PC-3 (cell line): ENCODE data around the gene COL13A1. TPM values are rescaled to one million over a fixed set of nuclear protein-coding genes. Genes with fewer than 3 reads are reported as not detected.

Source experiments
- ATAC-seq: fragments of 200-7000 bp; cut with Tn5 transposase; 2 replicates; pipeline ENCODE4 v1.9.1; 2020; ENCODE audit warnings: mild to moderate bottlenecking, moderate library complexity
- BruUV-seq: library from RNA; stranded (reverse); fragments of 400-500 nt; replicated peaks from 2 replicates; lab custom pipeline; 2021; lab: Mats Ljungman, UMichigan
- CTCF ChIA-PET: fragments of 300-600 bp; sonication (Branson Sonifier 250); formaldehyde crosslinking; loops from one replicate; lab custom pipeline; 2022; ENCODE audit warnings: antibody characterized with exemption; lab: Charles Lee
- POLR2A ChIA-PET: fragments of 300-600 bp; sonication (Branson Sonifier 250); formaldehyde crosslinking; loops from one replicate; lab custom pipeline; 2022; ENCODE audit warnings: antibody characterized with exemption; ENCODE audit not compliant: unreplicated experiment; lab: Charles Lee
- DNase-seq: peaks from one replicate; pipeline ENCODE4 v3.0.0-alpha.2; 2015
- H2AFZ ChIP-seq: fragments of 300-600 bp; sonication (generic); 2 replicates; pipeline ENCODE4 v1.6.0; 2016; ENCODE audit warnings: antibody characterized with exemption, low read length
- H3F3A ChIP-seq: fragments of 300-600 bp; sonication (generic); one replicate; pipeline ENCODE4 v1.6.0; 2017; ENCODE audit warnings: antibody characterized with exemption, low read length, control low read depth, mild to moderate bottlenecking; ENCODE audit not compliant: unreplicated experiment
- H3K27ac ChIP-seq: fragments of 300-600 bp; sonication (generic); 2 replicates; pipeline ENCODE4 v1.5.1; 2016; ENCODE audit warnings: mild to moderate bottlenecking, low read length
- H3K27me3 ChIP-seq: fragments of 300-600 bp; sonication (generic); 2 replicates; pipeline ENCODE4 v1.6.1; 2016; ENCODE audit warnings: low read length, mixed read lengths
- H3K36me3 ChIP-seq: fragments of 300-600 bp; sonication (generic); 2 replicates; pipeline ENCODE4 v1.6.1; 2016; ENCODE audit warnings: low read depth, mixed run types, low read length, mixed read lengths
- H3K4me1 ChIP-seq: fragments of 300-600 bp; sonication (generic); 2 replicates; pipeline ENCODE4 v1.5.1; 2016; ENCODE audit warnings: low read length; ENCODE audit not compliant: insufficient read depth
- H3K4me2 ChIP-seq: fragments of 300-600 bp; sonication (generic); 2 replicates; pipeline ENCODE4 v1.6.0; 2016; ENCODE audit warnings: low read length
- H3K4me3 ChIP-seq: fragments of 300-600 bp; sonication (generic); 2 replicates; pipeline ENCODE4 v1.5.1; 2016; ENCODE audit warnings: mild to moderate bottlenecking, low read length, mixed read lengths
- H3K79me2 ChIP-seq: fragments of 300-600 bp; sonication (generic); 2 replicates; pipeline ENCODE4 v1.6.1; 2017; ENCODE audit warnings: low read length, mixed read lengths
- H3K9ac ChIP-seq: fragments of 300-600 bp; sonication (generic); 2 replicates; pipeline ENCODE4 v1.6.0; 2016; ENCODE audit warnings: mild to moderate bottlenecking, low read length
- H3K9me2 ChIP-seq: fragments of 300-600 bp; sonication (generic); replicated peaks from 2 replicates; pipeline ENCODE4 v1.6.1; 2016; ENCODE audit warnings: mixed run types, low read length, mixed read lengths
- H3K9me3 ChIP-seq: fragments of 300-600 bp; sonication (generic); 2 replicates; pipeline ENCODE4 v1.6.1; 2016; ENCODE audit warnings: low read length, mixed read lengths
- H4K20me1 ChIP-seq: fragments of 300-600 bp; sonication (generic); 2 replicates; pipeline ENCODE4 v1.6.1; 2016; ENCODE audit warnings: low read length, mixed read lengths
- EZH2 ChIP-seq: fragments of 300-600 bp; sonication (generic); IDR thresholded peaks from one replicate; pipeline ENCODE4 v1.6.1; 2017; ENCODE audit warnings: antibody characterized with exemption, mild to moderate bottlenecking, low read length; ENCODE audit not compliant: unreplicated experiment
- EZH2phosphoT487 ChIP-seq: fragments of 300-600 bp; sonication (generic); IDR thresholded peaks from 2 replicates; pipeline ENCODE4 v1.6.1; 2018; ENCODE audit warnings: mild to moderate bottlenecking, antibody characterized with exemption, low read length, borderline replicate concordance
- intact Hi-C: fragments of 100-400 bp; cut with micrococcal nuclease; formaldehyde crosslinking; loops from 2 replicates; pipeline ENCODE4 v1.9.0; 2023
- total RNA-seq: library from RNA; depleted of rRNA; stranded (reverse); fragments of >200 nt; gene quantifications from 2 replicates; pipeline ENCODE4 v1.2.3, GENCODE V29; 2014
- TF ChIP-seq, protein P1 (sequence below): fragments of 300-600 bp; sonication (generic); conservative IDR thresholded peaks from 2 replicates; pipeline ENCODE4 v1.5.1; 2017; ENCODE audit warnings: antibody characterized with exemption, low read depth, mild to moderate bottlenecking, low read length

Gene COL13A1
- total RNA-seq, 1 experiment from 2014 or later, result 201 TPM

DNA sequence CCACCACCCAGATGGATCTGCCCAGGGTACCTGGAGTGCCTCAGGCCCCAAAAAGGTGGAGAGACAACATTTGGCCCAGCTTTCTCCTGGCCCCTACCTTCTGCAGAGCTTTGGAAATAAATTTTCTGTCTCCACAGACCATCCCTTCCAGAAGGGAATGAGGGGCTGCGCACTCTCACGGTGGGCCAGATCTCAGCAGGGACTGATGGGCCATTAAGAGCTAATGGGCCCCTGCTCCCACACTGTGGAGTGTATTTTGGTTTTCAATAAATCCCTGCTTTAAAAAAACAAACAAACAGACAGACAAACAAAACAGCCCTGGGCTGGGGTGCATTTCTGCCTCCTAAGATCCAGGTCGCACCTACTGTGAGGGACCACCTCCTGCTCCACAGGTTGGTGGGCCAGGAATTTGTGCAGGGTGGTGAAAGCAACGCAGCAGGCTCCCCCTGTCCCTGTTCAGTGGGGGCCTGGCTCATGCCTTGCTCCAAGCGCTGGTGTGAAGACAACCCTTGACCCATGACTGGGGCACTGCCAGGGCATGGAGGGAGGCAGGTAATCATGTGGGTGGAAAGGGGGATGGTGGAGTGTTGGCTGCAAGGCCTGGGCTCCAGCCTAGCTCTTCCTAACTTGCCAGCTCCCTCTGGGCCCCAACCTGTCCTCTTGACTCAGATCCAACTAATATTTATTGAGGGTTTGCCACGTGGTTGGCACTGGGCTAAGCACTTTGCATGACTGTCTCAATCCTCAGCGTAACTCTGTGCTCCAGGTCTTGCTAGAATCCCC lies 88.5 kb downstream of the COL13A1 start:
- POLR2A ChIA-PET, result no interaction called here
- Histone ChIP-seq H2AFZ (no peak overlapping the region), H3K36me3 (peaks cover 43% of the 10 kb centered on the region), H3K4me2 (no peak overlapping the region), H3K27me3 (no peaks in the 10 kb centered on the region), H3K27ac (no peak overlapping the region), H3K79me2 (no peaks in the 10 kb centered on the region), H3K4me3 (no peak overlapping the region), H4K20me1 (no peaks in the 10 kb centered on the region), H3F3A (no peaks in the 10 kb centered on the region), H3K4me1 (no peaks in the 10 kb centered on the region), H3K9me2 (no peaks in the 10 kb centered on the region), H3K9me3 (no peaks in the 10 kb centered on the region), H3K9ac (no peak overlapping the region)
- BruUV-seq, result no TSS peak
- ATAC-seq, result no peak
- CTCF ChIA-PET, result no interaction called here
- no peak for DNase-seq
- intact Hi-C loops, result no loop called here
- no peak for TF ChIP-seq EZH2
- TF ChIP-seq EZH2phosphoT487, result no peak
- TF ChIP-seq, protein P1, sequence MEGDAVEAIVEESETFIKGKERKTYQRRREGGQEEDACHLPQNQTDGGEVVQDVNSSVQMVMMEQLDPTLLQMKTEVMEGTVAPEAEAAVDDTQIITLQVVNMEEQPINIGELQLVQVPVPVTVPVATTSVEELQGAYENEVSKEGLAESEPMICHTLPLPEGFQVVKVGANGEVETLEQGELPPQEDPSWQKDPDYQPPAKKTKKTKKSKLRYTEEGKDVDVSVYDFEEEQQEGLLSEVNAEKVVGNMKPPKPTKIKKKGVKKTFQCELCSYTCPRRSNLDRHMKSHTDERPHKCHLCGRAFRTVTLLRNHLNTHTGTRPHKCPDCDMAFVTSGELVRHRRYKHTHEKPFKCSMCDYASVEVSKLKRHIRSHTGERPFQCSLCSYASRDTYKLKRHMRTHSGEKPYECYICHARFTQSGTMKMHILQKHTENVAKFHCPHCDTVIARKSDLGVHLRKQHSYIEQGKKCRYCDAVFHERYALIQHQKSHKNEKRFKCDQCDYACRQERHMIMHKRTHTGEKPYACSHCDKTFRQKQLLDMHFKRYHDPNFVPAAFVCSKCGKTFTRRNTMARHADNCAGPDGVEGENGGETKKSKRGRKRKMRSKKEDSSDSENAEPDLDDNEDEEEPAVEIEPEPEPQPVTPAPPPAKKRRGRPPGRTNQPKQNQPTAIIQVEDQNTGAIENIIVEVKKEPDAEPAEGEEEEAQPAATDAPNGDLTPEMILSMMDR, result no peak

DNA sequence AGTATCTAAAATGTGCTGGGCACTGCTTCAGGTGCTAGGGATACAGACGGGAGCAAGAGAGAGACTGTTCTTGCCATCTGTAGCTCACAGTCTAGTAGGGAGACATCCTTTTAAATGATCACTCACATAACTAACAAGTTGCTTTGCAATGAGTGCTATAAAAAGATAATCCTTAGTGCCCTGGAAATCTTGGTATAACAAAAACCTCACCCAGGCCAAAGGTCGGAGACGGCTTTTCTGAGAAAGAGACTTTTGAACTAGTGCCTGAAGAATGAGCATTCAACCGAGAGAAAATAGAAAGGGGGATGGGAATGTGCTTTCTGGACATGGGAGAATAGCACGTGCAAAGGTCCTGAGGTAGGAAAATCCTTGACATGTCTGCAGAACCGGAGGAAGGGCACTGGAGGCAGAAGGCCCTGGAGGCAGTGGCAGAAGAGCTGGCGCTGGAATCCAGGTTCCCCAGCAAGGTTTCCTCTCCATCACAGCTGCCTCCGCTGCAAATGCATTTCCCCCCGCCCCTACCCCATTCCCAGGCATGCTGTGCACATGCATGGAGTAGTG lies 89.4 kb downstream of the COL13A1 start:
- Histone ChIP-seq H3K9me2 (no peaks in the 10 kb centered on the region), H3K27me3 (no peaks in the 10 kb centered on the region), H3K79me2 (no peaks in the 10 kb centered on the region), H4K20me1 (no peaks in the 10 kb centered on the region), H3F3A (no peaks in the 10 kb centered on the region), H2AFZ (no peak overlapping the region), H3K9ac (no peak overlapping the region), H3K4me3 (no peak overlapping the region), H3K27ac (no peak overlapping the region), H3K36me3 (peaks cover 45% of the 10 kb centered on the region), H3K4me1 (no peaks in the 10 kb centered on the region), H3K9me3 (no peaks in the 10 kb centered on the region), H3K4me2 (no peak overlapping the region)
- ChIA-PET CTCF (no interaction called here), POLR2A (interaction anchor here (0.6 kb wide), 1 partner anchor 246 kb away, joined by 5 read pairs; no protein-coding TSS in a partner anchor)
- ATAC-seq, result no peak
- DNase-seq, result no peak
- TSS peak; percentile 9 for BruUV-seq
- intact Hi-C loops, result no loop called here
- no peak for TF ChIP-seq EZH2phosphoT487
- TF ChIP-seq, protein P1, result no peak
- TF ChIP-seq EZH2, result no peak

DNA sequence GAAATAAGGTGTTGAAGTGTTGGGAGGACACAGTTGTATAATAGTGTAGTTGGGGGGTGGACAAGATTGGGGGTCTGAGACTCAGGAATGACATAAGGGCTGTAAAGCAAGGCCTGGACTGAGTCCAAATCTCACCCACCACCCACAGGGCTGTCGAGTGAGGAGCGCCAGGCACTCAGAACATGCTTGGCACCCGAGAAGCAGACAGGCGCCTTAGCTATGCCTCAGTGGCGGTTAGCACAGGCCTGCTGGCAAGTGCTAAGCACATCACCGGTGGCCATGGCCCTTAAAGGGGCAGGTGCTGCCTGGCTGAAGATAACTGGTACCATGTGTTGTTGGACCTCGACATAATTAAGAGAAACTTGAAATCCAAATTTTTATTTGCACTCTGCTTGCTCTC lies 90.7 kb downstream of the COL13A1 start:
- ATAC-seq (no peak), DNase-seq (no peak)
- CTCF ChIA-PET, result no interaction called here
- Histone ChIP-seq H3K79me2 (no peaks in the 10 kb centered on the region), H3K9me3 (no peaks in the 10 kb centered on the region), H3K4me1 (no peaks in the 10 kb centered on the region), H2AFZ (no peak overlapping the region), H3K9me2 (no peaks in the 10 kb centered on the region), H3K4me2 (no peak overlapping the region), H3K27me3 (no peaks in the 10 kb centered on the region), H4K20me1 (no peaks in the 10 kb centered on the region), H3K36me3 (peaks cover 40% of the 10 kb centered on the region), H3K27ac (no peak overlapping the region), H3K4me3 (no peak overlapping the region), H3F3A (no peaks in the 10 kb centered on the region), H3K9ac (no peak overlapping the region)
- intact Hi-C loops, result no loop called here
- POLR2A ChIA-PET, result interaction anchor here (0.6 kb wide), 1 partner anchor 10 kb away, joined by 4 read pairs; no protein-coding TSS in a partner anchor
- BruUV-seq, result no TSS peak
- TF ChIP-seq EZH2 (no peak), EZH2phosphoT487 (no peak)
- TF ChIP-seq, protein P1, result no peak
